OCI-LY1 (cell line): ENCODE results near the gene NSG1.

Experiments
- CTCF ChIP-seq: fragments of 200-600 bp; sonication (generic), shearing (Covaris generic); IDR thresholded peaks from 2 replicates; pipeline ENCODE4 v1.5.1; 2017; ENCODE audit warnings: mild to moderate bottlenecking, antibody characterized with exemption, low read length, moderate library complexity, mixed read lengths
- EZH2 ChIP-seq: fragments of 200-600 bp; sonication (generic), shearing (Covaris generic); IDR thresholded peaks from 2 replicates; pipeline ENCODE4 v1.8.0; 2017; ENCODE audit warnings: borderline replicate concordance, mixed run types, mild to moderate bottlenecking, antibody characterized with exemption, low read length, moderate library complexity, mixed read lengths

GRCh38 chr4:4459181-4459580, 72.3 kb downstream of the NSG1 start:
- TF ChIP-seq EZH2 (no peak), CTCF (no peak)
